Measurements from ENCODE around the gene FRMPD4. TPM values are rescaled to one million over a fixed set of nuclear protein-coding genes. Genes with fewer than 3 reads are reported as not detected.

Gene FRMPD4
- polyA plus RNA-seq, 2 of the 4 experiments (the other 2 are of a cell fraction): 0.08 to 0.28 TPM

- H3K4me3 ChIP-seq: no peak overlapping the region
- FAIRE-seq (peak; percentile 39), ATAC-seq (no peak), DNase-seq (ENCODE audit: low read depth in 1 of 2, low spot score in 1 of 2) (no peak)
- TF ChIP-seq SMC3 (IDR thresholded peaks at IDR 0.05): no peak
- no peak for TF ChIP-seq JUN (IDR thresholded peaks at IDR 0.05)
- no peak for TF ChIP-seq HOXB13 (CRISPR knock-in tag; IDR thresholded peaks at IDR 0.05; ENCODE audit: low read depth)
- TF ChIP-seq KDM1A (IDR thresholded peaks at IDR 0.05; ENCODE audit: low read depth): no peak
- TF ChIP-seq, protein P1, sequence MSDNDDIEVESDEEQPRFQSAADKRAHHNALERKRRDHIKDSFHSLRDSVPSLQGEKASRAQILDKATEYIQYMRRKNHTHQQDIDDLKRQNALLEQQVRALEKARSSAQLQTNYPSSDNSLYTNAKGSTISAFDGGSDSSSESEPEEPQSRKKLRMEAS (IDR thresholded peaks at IDR 0.05): no peak
- TF ChIP-seq HDAC2 (IDR thresholded peaks at IDR 0.05): no peak
- TF ChIP-seq RNF2 (IDR thresholded peaks at IDR 0.05; ENCODE audit: borderline replicate concordance, low read depth): no peak
- TF ChIP-seq CEBPB (IDR thresholded peaks at IDR 0.05): peak in 1 of 2 experiments; percentile 22; a peak in 1 of 4 replicates
- POLR2A ChIA-PET: no interaction called here
- no peak overlapping the region for H3K27ac ChIP-seq
- no peaks in the 10 kb centered on the region for H3K4me1 ChIP-seq
- CTCF ChIA-PET: interaction anchor here (1.6 kb wide), 1 partner anchor 213 kb away, joined by 3 read pairs; no protein-coding TSS in a partner anchor
- no peaks in the 10 kb centered on the region for H3K9me3 ChIP-seq
- H3K4me2 ChIP-seq: no peak overlapping the region
- 59% methylated on average over 7 of the region's 7 CpGs for WGBS (ENCODE audit: missing lambda C conversion rate)
These were observed 154.9 kb downstream of the FRMPD4 start for GRCh38 chrX:12292996-12293765.

DNA sequence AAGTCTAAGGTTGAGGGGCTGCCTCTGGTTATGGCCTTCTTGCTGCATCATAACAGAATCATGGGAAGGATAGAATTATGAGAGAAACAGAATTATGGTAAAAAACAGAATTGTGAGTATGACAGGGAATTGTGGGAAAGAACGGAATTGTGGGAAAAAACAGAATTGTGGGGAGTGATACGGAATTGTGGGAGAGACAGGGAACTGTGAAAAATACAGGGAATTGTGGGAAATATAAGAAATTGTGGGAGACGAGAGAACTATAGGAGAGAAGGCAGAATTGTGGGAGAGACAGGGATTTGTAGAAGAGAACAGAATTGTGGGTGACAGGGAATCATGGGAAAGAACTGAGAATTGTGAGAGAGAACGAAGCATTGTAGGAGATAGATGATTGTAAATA lies 159.1 kb downstream of the FRMPD4 start:
- ChIA-PET POLR2A (no interaction called here), CTCF (interaction anchor here (1.7 kb wide), 1 partner anchor 404 kb away, joined by 5 read pairs; no protein-coding TSS in a partner anchor)
- Histone ChIP-seq H3K4me2 (no peak overlapping the region), H3K4me1 (no peaks in the 10 kb centered on the region), H3K9me3 (no peaks in the 10 kb centered on the region), H3K27ac (no peak overlapping the region), H3K4me3 (no peak overlapping the region)
- 75% methylated on average over 4 of the region's 4 CpGs for WGBS (ENCODE audit: missing lambda C conversion rate)
- ATAC-seq (no peak), DNase-seq (ENCODE audit: low read depth in 1 of 2, low spot score in 1 of 2) (no peak), FAIRE-seq (no peak)
- TF ChIP-seq EHMT2 (IDR thresholded peaks at IDR 0.05; ENCODE audit: low read depth) (no peak), FOXS1 (CRISPR knock-in tag; IDR thresholded peaks at IDR 0.05) (no peak), SMC3 (IDR thresholded peaks at IDR 0.05) (no peak), BHLHE40 (IDR thresholded peaks at IDR 0.05; ENCODE audit: low read depth, low read length) (no peak), MAFK (IDR thresholded peaks at IDR 0.05; ENCODE audit: partially characterized antibody) (no peak), HOXB5 (CRISPR knock-in tag; IDR thresholded peaks at IDR 0.05) (no peak), RCOR1 (IDR thresholded peaks at IDR 0.05; ENCODE audit: low read depth, low read length) (no peak), RFX5 (IDR thresholded peaks at IDR 0.05) (no peak), FOSL2 (IDR thresholded peaks at IDR 0.05) (no peak), FOSL2 (CRISPR knock-in tag; IDR thresholded peaks at IDR 0.05) (no peak), CHD4 (IDR thresholded peaks at IDR 0.05; ENCODE audit: borderline replicate concordance) (no peak), CEBPB (IDR thresholded peaks at IDR 0.05) (no peak), ESRRA (IDR thresholded peaks at IDR 0.05; ENCODE audit: borderline replicate concordance, low read length) (no peak), CTCF (IDR thresholded peaks at IDR 0.05) (no peak), FOSB (CRISPR knock-in tag; IDR thresholded peaks at IDR 0.05) (no peak), HOXB13 (CRISPR knock-in tag; IDR thresholded peaks at IDR 0.05; ENCODE audit: low read depth) (no peak), NFE2L2 (conservative IDR thresholded peaks at IDR 0.05; ENCODE audit: low read length) (no peak), ZSCAN20 (CRISPR knock-in tag; IDR thresholded peaks at IDR 0.05) (no peak)

- ATAC-seq: no peak
- POLR2A ChIA-PET: no interaction called here
- no peak for TF ChIP-seq ZC3H11A (IDR thresholded peaks at IDR 0.05)
- TF ChIP-seq USF2 (IDR thresholded peaks at IDR 0.05): no peak
- TF ChIP-seq ESRRA (IDR thresholded peaks at IDR 0.05; ENCODE audit: borderline replicate concordance, low read length): no peak
- Histone ChIP-seq H3K4me3 (no peak overlapping the region), H3K9me3 (no peaks in the 10 kb centered on the region), H3K4me2 (no peak overlapping the region), H3K27ac (no peak overlapping the region), H3K4me1 (no peaks in the 10 kb centered on the region)
- no peak for DNase-seq (ENCODE audit: low read depth in 1 of 2, low spot score in 1 of 2)
- FAIRE-seq: no peak
- CTCF ChIA-PET: interaction anchor here (0.6 kb wide), 1 partner anchor 207 kb away, joined by 5 read pairs; no protein-coding TSS in a partner anchor
- 93% methylated on average over 3 of the region's 3 CpGs for WGBS (ENCODE audit: missing lambda C conversion rate)
These were observed 163.0 kb downstream of the FRMPD4 start for GRCh38 chrX:12301288-12301687.

Data from A549 (cell line).